IPS-18c (cell line): ENCODE data around the gene HABP4.

Source experiments
- H3K4me3 ChIP-seq: 2 replicates; pipeline ENCODE4 v1.7.0; 2013; ENCODE audit warnings: low read depth, mild to moderate bottlenecking, low read length, moderate library complexity; ENCODE audit not compliant: insufficient read depth
- H3K9me3 ChIP-seq: one replicate; pipeline ENCODE4 v1.6.1; 2013; ENCODE audit warnings: mild to moderate bottlenecking, low read length, moderate library complexity; ENCODE audit not compliant: control insufficient read depth, insufficient read depth

Gene HABP4

DNA sequence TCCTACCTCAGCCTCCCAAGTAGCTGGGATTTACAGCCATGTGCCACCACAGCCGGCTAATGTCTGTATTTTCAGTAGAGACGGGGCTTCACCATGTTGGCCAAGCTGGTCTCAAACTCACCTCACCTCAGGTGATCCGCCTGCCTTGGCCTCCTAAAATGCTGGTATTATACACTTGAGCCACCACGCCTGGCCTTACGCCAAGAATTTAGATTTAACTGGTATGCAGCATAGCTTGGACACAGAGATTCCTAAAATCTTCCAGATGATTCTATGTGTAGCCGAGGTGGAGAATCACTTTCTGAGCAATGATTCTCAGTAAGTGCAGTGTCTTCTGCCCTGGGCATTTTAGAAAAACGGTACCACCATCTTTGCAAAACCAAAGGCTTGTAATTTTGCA lies 74.1 kb downstream of the HABP4 start:
- H3K4me3 ChIP-seq, result no peak overlapping the region
- peaks cover 2% of the 10 kb centered on the region for H3K9me3 ChIP-seq

DNA sequence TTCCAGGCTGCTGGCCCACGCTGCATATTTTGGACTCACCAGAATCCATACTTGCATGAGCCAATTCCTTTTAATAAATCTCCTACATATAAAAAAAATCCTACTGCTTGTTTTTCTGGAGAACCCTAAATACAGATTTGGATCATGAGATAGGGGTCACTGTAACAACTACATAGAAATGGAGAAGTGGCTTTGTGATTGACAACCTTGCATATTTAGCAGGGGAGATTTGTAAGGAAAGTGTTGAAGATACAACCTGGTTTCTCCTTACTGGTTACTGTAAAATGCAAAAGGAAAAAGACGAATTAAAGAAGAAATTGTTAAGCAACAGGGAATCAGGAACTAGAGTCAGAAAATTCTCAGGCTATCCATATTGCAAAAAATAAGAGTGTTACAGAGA lies 74.8 kb downstream of the HABP4 start:
- Histone ChIP-seq H3K4me3 (no peak overlapping the region), H3K9me3 (peaks cover 2% of the 10 kb centered on the region)

DNA sequence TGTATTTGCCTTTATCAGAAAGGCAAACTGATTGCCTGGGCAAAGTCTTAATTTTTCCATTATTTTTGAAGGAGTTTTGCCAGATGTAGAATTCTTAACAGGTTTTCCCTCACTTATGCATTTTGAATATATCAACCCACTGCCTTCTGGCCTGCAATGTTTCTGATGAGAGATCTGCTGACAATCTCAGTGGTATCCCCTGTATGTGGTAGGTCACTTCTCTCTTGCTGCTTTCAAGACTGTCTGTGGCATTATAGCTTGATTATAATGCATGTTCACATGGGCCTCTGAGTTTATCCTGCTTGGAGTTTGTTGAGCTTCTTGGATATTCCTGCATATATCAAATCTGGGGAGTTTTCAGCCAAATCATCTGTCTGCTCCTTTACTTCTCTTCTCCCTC lies 82.2 kb downstream of the HABP4 start:
- no peak overlapping the region for H3K4me3 ChIP-seq
- H3K9me3 ChIP-seq, result no peaks in the 10 kb centered on the region

DNA sequence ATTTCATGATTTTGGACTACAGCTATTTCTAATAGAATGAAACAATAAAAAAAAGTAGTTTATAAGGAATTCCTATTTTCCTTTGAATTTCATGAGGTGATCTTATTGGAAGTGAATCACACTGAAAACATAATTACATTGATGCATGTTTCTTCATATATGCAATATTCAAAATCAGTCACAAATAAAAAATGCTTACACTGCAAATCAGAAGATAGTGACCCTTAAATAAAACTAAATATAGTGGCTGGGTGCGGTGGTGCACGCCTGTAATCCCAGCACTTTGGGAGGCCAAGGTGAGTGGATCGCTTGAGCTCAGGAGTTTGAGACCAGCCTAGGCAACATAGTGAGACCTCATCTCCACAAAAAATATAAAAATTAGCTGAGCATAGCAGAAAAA lies 90.1 kb downstream of the HABP4 start:
- no peaks in the 10 kb centered on the region for H3K9me3 ChIP-seq
- H3K4me3 ChIP-seq, result no peak overlapping the region
